ENCODE results near the gene MCM9.

GRCh38 chr6:118772886-118773285, 162.1 kb downstream of the MCM9 start:
- no peak for TF ChIP-seq EZH2 (IDR thresholded peaks at IDR 0.05; ENCODE audit: borderline replicate concordance, insufficient read depth, low read depth, low read length, poor library complexity, severe bottlenecking)
- TF ChIP-seq, protein P1, sequence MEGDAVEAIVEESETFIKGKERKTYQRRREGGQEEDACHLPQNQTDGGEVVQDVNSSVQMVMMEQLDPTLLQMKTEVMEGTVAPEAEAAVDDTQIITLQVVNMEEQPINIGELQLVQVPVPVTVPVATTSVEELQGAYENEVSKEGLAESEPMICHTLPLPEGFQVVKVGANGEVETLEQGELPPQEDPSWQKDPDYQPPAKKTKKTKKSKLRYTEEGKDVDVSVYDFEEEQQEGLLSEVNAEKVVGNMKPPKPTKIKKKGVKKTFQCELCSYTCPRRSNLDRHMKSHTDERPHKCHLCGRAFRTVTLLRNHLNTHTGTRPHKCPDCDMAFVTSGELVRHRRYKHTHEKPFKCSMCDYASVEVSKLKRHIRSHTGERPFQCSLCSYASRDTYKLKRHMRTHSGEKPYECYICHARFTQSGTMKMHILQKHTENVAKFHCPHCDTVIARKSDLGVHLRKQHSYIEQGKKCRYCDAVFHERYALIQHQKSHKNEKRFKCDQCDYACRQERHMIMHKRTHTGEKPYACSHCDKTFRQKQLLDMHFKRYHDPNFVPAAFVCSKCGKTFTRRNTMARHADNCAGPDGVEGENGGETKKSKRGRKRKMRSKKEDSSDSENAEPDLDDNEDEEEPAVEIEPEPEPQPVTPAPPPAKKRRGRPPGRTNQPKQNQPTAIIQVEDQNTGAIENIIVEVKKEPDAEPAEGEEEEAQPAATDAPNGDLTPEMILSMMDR (IDR thresholded peaks at IDR 0.05): no peak
